Measurements from ENCODE around the gene SHOX.

Gene SHOX

GRCh38 chrX:666762-667720 lies 36.5 kb downstream of the SHOX start:
- DNase-seq (ENCODE audit: low read depth): no peak

DNA sequence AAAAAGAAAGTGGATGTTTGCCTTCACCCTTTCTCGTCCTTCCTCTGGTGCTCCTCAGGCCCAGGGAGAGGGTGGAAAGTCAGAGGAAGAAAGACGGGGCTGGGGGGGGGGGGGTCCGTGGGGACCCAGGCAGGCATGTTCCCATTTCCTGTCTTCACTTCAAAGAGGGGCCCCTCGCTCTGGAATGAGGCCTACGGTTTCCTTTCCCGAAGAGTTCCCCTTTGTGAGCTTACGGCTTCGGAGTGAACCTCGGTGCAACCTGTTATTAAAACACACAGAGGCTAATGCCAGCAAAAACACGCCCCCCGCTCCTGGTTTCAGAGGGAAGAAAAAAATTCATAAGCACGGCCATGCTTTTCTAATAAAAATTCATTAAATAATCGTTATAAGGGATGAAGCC lies 40.1 kb downstream of the SHOX start:
- DNase-seq (ENCODE audit: low read depth): no peak

GRCh38 chrX:672931-673330 lies 42.3 kb downstream of the SHOX start:
- no peak for DNase-seq (ENCODE audit: low read depth)

DNA sequence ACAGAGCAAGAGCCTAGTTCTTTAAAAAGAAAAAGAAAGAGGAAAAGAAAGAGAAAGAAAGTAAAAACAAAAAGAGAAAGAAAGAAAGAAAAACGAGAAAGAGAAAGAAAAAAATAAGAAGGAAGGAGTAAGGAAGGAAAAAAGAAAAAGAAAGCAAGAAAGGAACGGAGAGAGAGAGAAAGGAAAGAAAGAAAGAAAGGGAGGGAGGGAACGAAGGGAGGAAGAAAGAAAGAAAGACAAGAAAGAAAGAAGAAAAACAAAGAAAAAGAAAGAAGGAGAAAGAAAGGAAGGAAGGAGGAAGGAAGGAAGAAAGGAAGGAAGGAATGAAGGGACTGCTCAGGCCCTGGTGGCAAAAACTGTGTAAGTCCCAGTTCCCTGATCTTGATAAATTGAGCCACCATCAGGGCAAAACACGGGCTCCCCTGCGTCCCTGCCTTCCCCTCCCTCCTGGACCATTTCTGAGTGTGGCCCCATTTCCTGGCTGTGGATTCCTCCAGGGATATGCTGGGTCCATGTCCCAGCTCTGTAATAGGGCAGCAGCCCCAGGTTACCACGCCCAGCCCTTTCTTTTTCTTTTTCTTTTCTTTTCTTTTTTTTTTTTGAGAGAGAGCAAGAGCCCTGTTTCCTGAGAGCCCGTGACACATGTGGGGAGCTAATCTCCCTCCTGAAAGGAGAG lies 44.8 kb downstream of the SHOX start:
- DNase-seq (ENCODE audit: low read depth): no peak

GRCh38 chrX:675955-676295 lies 45.3 kb downstream of the SHOX start:
- DNase-seq (ENCODE audit: low read depth): no peak

GRCh38 chrX:677376-677775 lies 46.8 kb downstream of the SHOX start:
- no peak for DNase-seq (ENCODE audit: low read depth)

DNA sequence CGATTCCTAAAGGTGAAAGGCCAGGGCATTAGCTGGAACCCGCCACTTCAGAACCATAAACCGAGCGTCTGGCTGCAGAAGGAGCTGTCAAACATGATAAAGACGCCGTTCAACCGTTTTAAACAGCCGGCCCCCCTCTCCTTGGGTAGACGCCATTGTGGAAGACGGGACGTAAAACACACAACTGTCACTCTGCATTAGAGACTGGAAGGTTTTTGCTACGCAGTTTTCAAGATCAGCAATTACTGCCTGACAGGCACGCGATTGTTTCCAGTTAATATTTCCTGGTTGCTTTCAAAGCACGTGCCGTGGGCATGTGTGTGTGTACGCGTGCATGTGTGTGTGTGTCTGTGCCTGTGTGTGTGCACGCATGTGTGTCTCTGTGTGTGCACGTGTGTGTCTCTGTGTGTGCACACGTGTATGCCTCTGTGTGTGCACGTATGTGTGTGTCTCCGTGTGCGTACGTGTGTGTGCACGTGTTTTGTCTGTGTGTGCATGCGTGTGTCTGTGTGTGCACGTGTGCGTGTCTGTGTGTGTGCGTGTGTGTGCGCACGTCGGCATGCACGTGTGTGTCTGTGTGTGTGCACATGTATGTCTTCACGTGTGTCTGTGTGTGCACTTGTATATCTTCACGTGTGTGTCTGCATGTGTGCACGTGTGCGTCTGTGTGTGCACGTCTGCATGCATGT lies 48.8 kb downstream of the SHOX start:
- no peak for DNase-seq (ENCODE audit: low read depth)

GRCh38 chrX:680062-680461 lies 49.5 kb downstream of the SHOX start:
- DNase-seq (ENCODE audit: low read depth): no peak

- no peak for DNase-seq (ENCODE audit: low read depth)
Observed at GRCh38 chrX:681989-682388, 51.4 kb downstream of the SHOX start.

- DNase-seq (ENCODE audit: low read depth): no peak
Observed at GRCh38 chrX:682892-683291, 52.3 kb downstream of the SHOX start.

GRCh38 chrX:683576-683975 lies 53.0 kb downstream of the SHOX start:
- DNase-seq (ENCODE audit: low read depth): no peak

DNA sequence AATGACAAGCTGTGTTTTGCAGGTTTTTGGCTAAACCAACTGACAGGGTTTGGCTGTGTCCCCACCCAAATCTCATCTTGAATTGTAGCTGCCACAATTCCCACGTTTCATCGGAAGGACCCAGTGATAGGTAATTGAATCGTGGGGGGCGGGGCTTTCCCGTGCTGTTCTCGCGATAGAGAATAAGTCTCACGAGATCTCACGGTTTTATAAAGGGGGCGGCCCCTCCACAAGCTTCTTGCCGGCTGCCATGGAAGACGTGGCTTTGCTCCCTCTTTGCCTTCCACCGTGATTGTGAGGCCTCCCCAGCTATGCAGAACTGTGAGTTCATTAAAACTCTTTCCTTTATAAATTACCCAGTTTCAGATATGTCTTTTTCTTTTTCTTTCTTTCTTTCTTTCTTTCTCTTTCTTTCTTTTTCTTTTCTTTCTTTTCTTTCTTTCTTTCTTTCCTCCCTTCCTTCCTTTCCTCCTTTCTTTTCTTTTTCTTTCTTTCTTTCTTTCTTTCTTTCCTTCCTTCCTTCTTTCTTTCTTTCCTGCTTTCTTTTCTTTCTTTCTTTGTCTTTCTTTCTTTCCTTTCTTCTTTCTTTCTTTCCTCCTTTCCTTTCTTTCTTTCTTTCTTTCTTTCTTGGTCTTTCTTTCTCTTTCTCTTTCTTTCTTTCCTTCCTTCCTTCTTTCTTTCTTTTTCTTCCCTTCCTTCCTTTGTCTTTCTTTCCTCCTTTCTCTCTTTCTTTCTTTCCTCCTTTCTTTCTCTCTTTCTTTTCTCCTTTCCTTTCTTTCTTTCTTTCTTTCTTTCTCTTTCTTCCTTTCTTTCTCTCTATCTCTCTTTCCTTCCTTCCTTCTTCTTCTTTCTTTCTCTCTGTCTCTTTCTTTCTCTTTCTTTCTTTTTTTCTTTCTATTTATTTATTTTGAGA lies 54.8 kb downstream of the SHOX start:
- DNase-seq (ENCODE audit: low read depth): no peak

DNA sequence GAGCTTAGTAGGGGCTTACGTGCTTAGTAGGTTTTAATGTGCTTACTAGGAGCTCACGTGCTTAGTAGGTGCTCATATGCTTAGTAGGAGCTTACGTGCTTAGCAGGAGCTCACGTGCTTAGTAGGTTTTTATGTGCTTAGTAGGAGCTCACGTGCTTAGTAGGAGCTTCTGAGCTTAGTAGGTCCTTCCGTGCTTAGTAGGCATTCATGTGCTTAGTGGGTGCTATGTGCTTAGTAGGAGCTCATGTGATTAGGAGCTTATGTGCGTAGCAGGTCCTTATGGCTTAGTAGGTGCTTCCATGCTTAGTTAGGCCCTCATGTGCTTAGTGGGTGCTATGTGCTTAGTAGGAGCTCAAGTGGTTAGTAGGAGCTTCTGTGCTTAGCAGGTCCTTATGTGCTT lies 59.4 kb downstream of the SHOX start:
- DNase-seq (ENCODE audit: low read depth): no peak

DNA sequence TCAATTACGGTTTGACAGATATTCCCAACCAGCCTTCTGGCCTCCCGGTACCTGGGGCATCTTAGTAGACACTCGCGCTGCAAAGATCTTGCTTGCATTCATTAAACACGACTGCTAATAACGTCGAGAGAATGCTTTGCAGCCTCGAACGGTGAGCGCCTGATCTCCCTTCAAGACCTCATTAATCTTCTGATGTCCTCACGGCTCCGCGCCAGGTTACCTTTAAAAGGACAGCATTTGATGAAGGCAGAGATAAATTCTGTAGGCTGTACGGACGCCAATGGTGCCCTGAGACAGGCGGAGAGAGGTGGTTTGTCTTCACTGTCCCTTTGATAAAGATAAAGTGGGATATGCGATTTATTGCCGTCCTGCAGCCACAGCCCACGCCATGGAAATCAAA lies 64.2 kb downstream of the SHOX start:
- no peak for DNase-seq (ENCODE audit: low read depth)

GRCh38 chrX:698206-698605 lies 67.6 kb downstream of the SHOX start:
- no peak for DNase-seq (ENCODE audit: low read depth)

- DNase-seq (ENCODE audit: low read depth): no peak
Observed at GRCh38 chrX:700936-701335, 70.3 kb downstream of the SHOX start.

DNA sequence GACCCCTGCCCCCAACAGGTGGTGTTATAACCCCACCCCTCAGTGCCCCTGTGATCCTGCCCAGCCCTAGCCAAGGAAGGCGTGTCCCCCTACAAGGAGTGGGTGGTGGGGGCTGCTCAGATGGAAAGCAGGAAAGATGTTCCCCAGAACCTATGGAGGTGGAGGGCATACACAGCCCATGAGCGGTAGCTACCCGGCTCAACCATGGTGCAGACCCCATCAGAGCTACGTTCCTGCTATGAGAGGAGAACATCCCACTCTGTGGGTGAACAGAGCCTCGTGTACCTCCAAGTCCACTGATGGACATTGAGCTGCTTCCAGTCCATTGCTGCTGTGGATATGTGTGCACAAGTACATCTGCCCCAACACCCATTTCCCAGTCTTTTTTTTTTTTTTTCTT lies 71.1 kb downstream of the SHOX start:
- DNase-seq (ENCODE audit: low read depth): no peak

- DNase-seq (ENCODE audit: low read depth): no peak
Observed at GRCh38 chrX:703466-703865, 72.9 kb downstream of the SHOX start.

DNA sequence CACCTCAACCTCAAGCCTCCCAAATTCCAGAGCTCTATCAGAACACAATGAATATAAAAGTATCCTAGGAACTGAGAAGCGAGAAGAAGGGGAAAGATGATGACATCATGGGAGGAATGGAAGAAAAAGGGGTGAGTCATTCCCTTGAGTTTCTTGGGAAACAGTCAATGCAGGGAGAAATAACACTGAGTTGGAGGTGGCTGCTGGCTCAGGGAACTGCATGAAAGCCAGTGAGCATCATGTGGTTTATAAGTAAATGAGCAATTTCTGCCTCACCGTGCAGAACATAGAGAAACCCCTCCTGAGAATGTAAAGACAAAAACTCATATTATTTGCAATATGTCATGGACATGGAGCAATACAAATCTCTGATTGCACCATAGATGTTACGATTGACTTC lies 73.3 kb downstream of the SHOX start:
- no peak for DNase-seq (ENCODE audit: low read depth)

Data from activated T-helper 9 cell treated with anti-CD3 and anti-CD28 coated beads, Interleukin-2, amount 50 U/mL, for 16 hours (primary cell).